ENCODE results near the gene CYP26A1. TPM values are rescaled to one million over a fixed set of nuclear protein-coding genes. Genes with fewer than 3 reads are reported as not detected.

Gene CYP26A1, protein sequence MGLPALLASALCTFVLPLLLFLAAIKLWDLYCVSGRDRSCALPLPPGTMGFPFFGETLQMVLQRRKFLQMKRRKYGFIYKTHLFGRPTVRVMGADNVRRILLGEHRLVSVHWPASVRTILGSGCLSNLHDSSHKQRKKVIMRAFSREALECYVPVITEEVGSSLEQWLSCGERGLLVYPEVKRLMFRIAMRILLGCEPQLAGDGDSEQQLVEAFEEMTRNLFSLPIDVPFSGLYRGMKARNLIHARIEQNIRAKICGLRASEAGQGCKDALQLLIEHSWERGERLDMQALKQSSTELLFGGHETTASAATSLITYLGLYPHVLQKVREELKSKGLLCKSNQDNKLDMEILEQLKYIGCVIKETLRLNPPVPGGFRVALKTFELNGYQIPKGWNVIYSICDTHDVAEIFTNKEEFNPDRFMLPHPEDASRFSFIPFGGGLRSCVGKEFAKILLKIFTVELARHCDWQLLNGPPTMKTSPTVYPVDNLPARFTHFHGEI
- total RNA-seq: not detected

DNA sequence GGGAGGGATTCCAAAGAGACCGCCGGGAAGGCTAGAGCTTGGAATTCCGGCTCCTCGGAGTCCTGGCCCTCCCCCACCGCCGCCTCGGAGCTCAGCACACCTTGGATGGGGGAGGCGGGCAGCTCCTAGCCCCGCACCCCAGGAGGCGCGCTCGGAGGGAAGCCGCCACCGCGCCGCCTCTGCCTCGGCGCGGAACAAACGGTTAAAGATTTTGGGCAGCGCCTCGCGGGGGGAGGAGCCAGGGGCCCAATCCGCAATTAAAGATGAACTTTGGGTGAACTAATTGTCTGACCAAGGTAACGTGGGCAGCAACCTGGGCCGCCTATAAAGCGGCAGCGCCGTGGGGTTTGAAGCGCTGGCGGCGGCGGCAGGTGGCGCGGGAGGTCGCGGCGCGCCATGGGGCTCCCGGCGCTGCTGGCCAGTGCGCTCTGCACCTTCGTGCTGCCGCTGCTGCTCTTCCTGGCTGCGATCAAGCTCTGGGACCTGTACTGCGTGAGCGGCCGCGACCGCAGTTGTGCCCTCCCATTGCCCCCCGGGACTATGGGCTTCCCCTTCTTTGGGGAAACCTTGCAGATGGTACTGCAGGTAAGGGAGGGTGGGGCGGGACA, at the start of gene CYP26A1:
Gene CYP26A1, plus strand, starts transcription at position 355 of the 608 bp plus-strand sequence. Its CDS starts 42 bp downstream, at position 397.

DNA sequence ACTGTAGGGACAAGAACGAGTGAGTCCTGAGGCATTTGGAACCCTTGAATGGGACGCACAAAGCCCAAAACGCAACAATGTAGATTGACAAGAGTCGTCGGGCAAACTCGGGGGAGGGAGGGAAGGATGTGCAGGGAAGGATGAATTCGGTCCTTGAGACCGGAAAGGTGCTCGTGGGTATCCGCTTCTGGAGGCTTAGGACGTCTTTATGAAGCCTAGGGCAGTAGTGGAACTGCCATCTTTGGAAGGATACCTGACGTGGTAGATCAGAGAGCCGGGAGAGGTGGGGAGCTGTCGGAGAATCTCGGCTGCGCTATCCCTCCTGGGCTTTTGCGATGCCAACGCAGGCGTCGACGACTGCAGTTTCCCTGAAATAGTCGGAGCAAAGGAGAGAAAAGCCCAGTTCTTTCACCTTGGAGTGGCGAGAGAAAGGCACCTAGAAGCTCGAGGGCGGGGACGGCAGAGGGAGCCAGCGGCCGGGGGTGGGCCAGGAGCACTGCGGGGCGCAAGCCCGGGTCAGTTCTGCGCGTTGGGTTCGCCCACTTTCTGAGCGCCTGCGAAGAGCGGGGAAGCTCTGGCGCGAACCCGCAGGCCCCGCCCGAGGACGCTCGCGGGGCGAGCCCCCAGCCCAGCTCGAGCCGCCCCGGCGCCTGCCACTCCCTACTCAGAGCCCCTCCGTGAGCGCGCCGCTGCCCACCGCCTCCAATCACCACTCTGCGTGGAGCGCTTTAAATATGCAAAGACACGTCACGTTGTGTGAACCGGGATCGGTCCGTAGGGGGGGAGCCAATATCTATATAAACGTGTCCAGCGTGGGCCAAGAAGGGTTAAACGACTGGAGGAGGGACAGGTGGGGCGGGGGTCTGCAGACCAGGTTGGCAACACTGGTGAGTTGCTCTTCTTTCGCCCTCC, 13.5 kb upstream of the CYP26A1 start, which contains the start of gene CYP26C1:
Gene CYP26C1, plus strand, starts transcription at position 824 of the 912 bp plus-strand sequence. CDS start 466 bp downstream, outside the sequence.

Other genes with a start within 250 kb of the CYP26A1 start
- 1 to 10 TPM; 8.8 to 8.9 TPM for gene EXOC6, start 225.4 kb upstream of the CYP26A1 start, total RNA-seq
- gene CYP26C1, start 13.1 kb upstream of the CYP26A1 start, total RNA-seq: under 1 TPM in 1 of 2 experiments, not detected in 1; 0.05 TPM